ENCODE results near the gene UGT1A4. TPM values are rescaled to one million over a fixed set of nuclear protein-coding genes. Genes with fewer than 3 reads are reported as not detected.
A peak's percentile ranks its signal among the peaks of the same experiment; 100 is the strongest.

Gene UGT1A4
- total RNA-seq, 1 donor from 2014 or later: not detected

DNA sequence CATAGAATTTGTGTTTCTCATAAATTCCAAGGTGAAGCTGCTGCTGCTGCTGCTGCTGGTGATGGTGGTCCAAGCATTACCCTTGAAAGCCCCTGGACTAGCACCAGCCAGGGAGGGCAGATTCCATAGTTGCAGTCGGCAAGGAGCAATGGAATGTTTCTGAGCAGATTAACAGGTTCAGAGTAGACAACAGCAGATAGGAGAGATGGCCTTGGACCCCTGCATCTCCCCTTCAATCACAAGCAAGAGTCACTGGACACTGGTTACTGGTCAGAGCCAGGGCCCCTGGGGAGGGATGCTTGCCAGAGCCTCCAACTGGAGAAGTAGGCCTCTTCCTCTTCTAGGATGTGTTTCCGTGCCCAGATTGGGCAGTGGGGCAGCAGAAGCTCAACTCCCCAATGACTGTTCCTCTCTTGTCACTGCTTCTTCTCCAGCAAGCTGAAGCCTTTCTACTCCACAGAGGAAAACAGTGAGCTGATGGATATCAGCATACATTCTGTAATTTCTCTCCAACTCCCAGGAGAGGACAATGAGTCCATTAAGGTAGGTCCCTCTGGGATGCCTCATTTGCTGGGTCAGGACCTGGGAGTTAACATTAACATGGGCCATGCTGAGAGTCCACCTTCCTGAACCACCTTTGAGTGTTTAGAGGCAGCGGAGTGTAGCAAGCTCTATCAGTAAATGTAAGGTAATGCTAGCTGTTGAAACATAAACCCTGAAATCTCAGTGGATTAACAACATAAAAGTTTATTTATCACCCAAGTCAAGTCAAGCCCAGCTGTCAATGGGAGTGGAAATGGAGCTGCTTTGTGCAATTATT lies 94.9 kb downstream of the UGT1A4 start:
- DNase-seq (ENCODE audit: low spot score in 2 of 2, unreplicated experiment in 2 of 2): no peak
- no peak overlapping the region for H3K4me3 Mint-ChIP-seq
- peaks cover 15% of the 10 kb centered on the region for H3K9me3 Mint-ChIP-seq
- H3K4me1 Mint-ChIP-seq: peaks cover 18% of the 10 kb centered on the region
- peaks cover 3% of the 10 kb centered on the region for H3K36me3 Mint-ChIP-seq
- no peak overlapping the region for H3K27ac Mint-ChIP-seq
- TF ChIP-seq, protein P1, sequence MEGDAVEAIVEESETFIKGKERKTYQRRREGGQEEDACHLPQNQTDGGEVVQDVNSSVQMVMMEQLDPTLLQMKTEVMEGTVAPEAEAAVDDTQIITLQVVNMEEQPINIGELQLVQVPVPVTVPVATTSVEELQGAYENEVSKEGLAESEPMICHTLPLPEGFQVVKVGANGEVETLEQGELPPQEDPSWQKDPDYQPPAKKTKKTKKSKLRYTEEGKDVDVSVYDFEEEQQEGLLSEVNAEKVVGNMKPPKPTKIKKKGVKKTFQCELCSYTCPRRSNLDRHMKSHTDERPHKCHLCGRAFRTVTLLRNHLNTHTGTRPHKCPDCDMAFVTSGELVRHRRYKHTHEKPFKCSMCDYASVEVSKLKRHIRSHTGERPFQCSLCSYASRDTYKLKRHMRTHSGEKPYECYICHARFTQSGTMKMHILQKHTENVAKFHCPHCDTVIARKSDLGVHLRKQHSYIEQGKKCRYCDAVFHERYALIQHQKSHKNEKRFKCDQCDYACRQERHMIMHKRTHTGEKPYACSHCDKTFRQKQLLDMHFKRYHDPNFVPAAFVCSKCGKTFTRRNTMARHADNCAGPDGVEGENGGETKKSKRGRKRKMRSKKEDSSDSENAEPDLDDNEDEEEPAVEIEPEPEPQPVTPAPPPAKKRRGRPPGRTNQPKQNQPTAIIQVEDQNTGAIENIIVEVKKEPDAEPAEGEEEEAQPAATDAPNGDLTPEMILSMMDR (IDR thresholded peaks at IDR 0.05; ENCODE audit: unreplicated experiment): no peak
- H3K27me3 Mint-ChIP-seq (ENCODE audit: low read depth): peaks cover 27% of the 10 kb centered on the region

DNA sequence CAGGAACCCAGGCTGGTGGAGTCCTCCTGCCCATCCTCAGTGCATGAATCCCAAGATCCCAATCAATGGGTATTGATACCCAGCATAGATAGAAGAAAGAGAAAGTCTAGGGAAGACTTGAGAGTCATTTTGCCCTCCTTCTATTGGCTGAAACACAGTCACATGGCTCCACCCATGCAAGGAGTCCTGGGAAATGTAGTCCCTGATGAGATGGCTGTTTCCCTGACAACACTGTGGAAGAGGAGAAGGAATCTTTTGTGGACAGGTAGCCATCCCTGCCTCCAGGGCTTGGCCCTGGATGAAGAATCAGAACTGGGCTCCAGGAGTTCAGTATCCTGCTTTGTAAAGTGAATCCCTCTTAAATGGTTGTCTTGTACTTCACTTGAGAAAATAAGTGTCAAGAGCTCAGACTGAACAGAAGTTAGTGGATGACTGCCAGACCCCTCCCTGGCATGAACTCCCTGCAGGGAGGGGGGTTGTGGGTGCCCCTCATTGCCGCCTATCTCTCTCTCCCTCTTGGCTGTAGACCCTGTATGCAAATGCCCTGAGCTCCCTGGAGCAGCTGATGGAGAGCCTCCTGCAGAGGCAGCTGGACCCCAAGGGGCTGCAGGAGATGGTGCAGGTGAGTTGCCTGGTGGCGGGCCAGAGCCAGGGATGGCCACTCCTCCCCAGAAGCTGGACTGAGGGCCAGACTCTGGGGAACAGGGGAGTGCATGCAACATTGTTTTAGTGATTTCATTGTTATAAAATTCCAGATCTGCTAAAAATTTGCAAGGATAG lies 95.7 kb downstream of the UGT1A4 start:
- DNase-seq (ENCODE audit: low spot score in 2 of 2, unreplicated experiment in 2 of 2): peak in 1 of 2 experiments; percentile 8
- Mint-ChIP-seq H3K4me1 (peaks cover 18% of the 10 kb centered on the region), H3K27me3 (ENCODE audit: low read depth) (peaks cover 22% of the 10 kb centered on the region), H3K36me3 (peaks cover 3% of the 10 kb centered on the region), H3K4me3 (no peak overlapping the region), H3K9me3 (peaks cover 15% of the 10 kb centered on the region), H3K27ac (no peak overlapping the region)
- TF ChIP-seq, protein P1 (IDR thresholded peaks at IDR 0.05; ENCODE audit: unreplicated experiment): no peak

DNA sequence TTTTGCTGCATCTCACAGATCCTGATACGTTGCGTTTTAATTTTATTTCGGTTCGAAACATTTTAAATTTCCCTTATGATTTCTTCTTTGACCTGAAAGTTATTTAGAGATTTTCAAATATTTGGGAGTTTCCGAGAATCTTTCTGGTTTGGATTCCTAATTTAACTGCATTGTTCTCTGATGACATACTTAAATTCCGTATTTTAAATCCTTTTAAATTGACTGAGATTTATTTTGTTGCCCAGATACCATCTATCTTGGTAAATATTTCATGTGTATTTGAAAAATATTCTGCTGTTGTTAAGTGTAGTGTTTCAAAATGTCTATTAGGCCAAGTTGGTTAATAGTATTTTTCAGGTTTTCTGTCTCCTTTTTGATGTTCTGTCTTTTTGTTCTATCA lies 97.3 kb downstream of the UGT1A4 start:
- H3K4me1 Mint-ChIP-seq: peaks cover 18% of the 10 kb centered on the region
- peaks cover 20% of the 10 kb centered on the region for H3K27me3 Mint-ChIP-seq (ENCODE audit: low read depth)

DNA sequence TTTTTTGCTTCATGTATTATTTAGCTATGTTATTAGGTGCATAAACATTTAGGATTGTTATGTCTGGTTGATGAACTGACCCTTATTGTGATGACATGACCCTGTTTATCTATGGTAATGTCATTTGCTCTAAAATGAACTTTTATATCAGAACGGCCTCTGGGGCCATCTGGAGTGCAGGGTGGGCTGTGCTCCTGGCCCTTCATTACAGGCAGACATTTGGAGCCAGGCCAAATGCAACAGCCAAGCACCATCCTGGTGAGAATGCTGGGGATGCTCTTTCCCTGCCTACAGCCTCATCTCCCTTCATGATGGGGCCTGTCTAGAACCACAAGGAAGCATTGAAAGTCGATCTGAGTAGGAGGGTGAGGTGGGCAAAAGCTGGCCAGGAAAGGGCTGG lies 97.8 kb downstream of the UGT1A4 start:
- Mint-ChIP-seq H3K4me3 (no peak overlapping the region), H3K27ac (peak overlapping the region; percentile 83), H3K36me3 (peaks cover 3% of the 10 kb centered on the region), H3K9me3 (peaks cover 15% of the 10 kb centered on the region), H3K27me3 (ENCODE audit: low read depth) (peaks cover 16% of the 10 kb centered on the region), H3K4me1 (peaks cover 18% of the 10 kb centered on the region)
- DNase-seq (ENCODE audit: low spot score in 2 of 2, unreplicated experiment in 2 of 2): no peak
- TF ChIP-seq, protein P1 (IDR thresholded peaks at IDR 0.05; ENCODE audit: unreplicated experiment): no peak

More for the DNA sequence above, 97.3 kb downstream of the UGT1A4 start:
- Mint-ChIP-seq H3K36me3 (peaks cover 3% of the 10 kb centered on the region), H3K4me3 (no peak overlapping the region), H3K9me3 (peaks cover 15% of the 10 kb centered on the region), H3K27ac (no peak overlapping the region)
- TF ChIP-seq, protein P1 (IDR thresholded peaks at IDR 0.05; ENCODE audit: unreplicated experiment): no peak
- no peak for DNase-seq (ENCODE audit: low spot score in 2 of 2, unreplicated experiment in 2 of 2)

DNA sequence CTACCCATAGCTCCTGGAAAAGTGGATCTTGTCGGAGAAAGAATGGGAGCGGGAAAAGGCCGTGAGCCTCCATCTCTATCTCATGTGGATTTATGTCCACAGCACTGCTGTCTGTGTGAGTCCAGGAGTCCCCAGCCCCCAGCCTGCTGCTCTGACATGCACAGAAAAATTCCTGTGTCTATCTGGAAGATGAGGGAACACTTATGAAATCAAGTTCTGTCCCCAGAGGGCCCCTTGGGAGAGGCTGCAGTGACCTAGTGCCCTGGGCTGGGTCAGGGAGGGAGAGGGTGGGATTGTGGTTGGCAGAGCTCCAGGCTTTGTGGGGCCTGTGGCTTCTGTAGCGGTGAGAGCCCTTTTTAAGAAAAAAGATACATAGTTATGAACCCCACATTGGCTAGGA lies 98.2 kb downstream of the UGT1A4 start:
- Mint-ChIP-seq H3K9me3 (peaks cover 15% of the 10 kb centered on the region), H3K4me1 (peaks cover 18% of the 10 kb centered on the region), H3K4me3 (no peak overlapping the region), H3K36me3 (peaks cover 3% of the 10 kb centered on the region), H3K27ac (peak overlapping the region; percentile 83), H3K27me3 (ENCODE audit: low read depth) (peaks cover 14% of the 10 kb centered on the region)
- TF ChIP-seq, protein P1 (IDR thresholded peaks at IDR 0.05; ENCODE audit: unreplicated experiment): no peak
- DNase-seq (ENCODE audit: low spot score in 2 of 2, unreplicated experiment in 2 of 2): no peak

All from mesothelial cell of epicardium (in vitro differentiated cells).